ENCODE data around the gene PLA2G15.
A peak's percentile ranks its signal among the peaks of the same experiment; 100 is the strongest.

Gene PLA2G15

GRCh38 chr16:68244903-68245853 lies at the start of gene PLA2G15:
TSS of gene PLA2G15 (plus strand) at chr16:68245373. CDS start at chr16:68245427, 54 bp downstream.
- DNase-seq, result peak; percentile 96

- no peak for DNase-seq
Measured at GRCh38 chr16:68197250-68197649, 47.9 kb upstream of the PLA2G15 start.

- DNase-seq, result no peak
Measured at GRCh38 chr16:68200088-68200783, 44.9 kb upstream of the PLA2G15 start.

- DNase-seq, result no peak
Measured at GRCh38 chr16:68202091-68202519, 43.1 kb upstream of the PLA2G15 start.

GRCh38 chr16:68206245-68206644 lies 38.9 kb upstream of the PLA2G15 start:
- no peak for DNase-seq

- no peak for DNase-seq
Measured at GRCh38 chr16:68214726-68215125, 30.4 kb upstream of the PLA2G15 start.

- no peak for DNase-seq
Measured at GRCh38 chr16:68215302-68215701, 29.9 kb upstream of the PLA2G15 start.

GRCh38 chr16:68216240-68216639 lies 28.9 kb upstream of the PLA2G15 start:
- DNase-seq, result no peak

- DNase-seq, result no peak
Measured at GRCh38 chr16:68217506-68217905, 27.7 kb upstream of the PLA2G15 start.

GRCh38 chr16:68219725-68220351 lies 25.3 kb upstream of the PLA2G15 start:
- DNase-seq, result no peak

- DNase-seq, result no peak
Measured at GRCh38 chr16:68223072-68223471, 22.1 kb upstream of the PLA2G15 start.

- DNase-seq, result no peak
Measured at GRCh38 chr16:68226116-68226515, 19.1 kb upstream of the PLA2G15 start.

GRCh38 chr16:68227183-68227793 lies 17.9 kb upstream of the PLA2G15 start:
- no peak for DNase-seq

- DNase-seq, result no peak
Measured at GRCh38 chr16:68227850-68228553, 17.2 kb upstream of the PLA2G15 start.

GRCh38 chr16:68228652-68229051 lies 16.5 kb upstream of the PLA2G15 start:
- no peak for DNase-seq

GRCh38 chr16:68229431-68230175 lies 15.6 kb upstream of the PLA2G15 start:
- peak; percentile 44 for DNase-seq

- no peak for DNase-seq
Measured at GRCh38 chr16:68230176-68230571, 15.0 kb upstream of the PLA2G15 start.

GRCh38 chr16:68230956-68231355 lies 14.2 kb upstream of the PLA2G15 start:
- no peak for DNase-seq

GRCh38 chr16:68231384-68232136 lies 13.6 kb upstream of the PLA2G15 start:
- DNase-seq, result no peak

- DNase-seq, result no peak
Measured at GRCh38 chr16:68232335-68232734, 12.8 kb upstream of the PLA2G15 start.

All from activated T-cell treated with anti-CD3 and anti-CD28 coated beads for 4 hours (primary cell).